Mesothelial cell of epicardium (in vitro differentiated cells): ENCODE measurements around the gene DCTPP1. TPM values are rescaled to one million over a fixed set of nuclear protein-coding genes. Genes with fewer than 3 reads are reported as not detected.

Experiments used
- DNase-seq, 2 experiments: peaks; one replicate each; pipeline ENCODE4 v3.0.0; 2021; ENCODE audit warnings: low spot score in 2 of 2; ENCODE audit not compliant: unreplicated experiment in 2 of 2
- H3K27ac Mint-ChIP-seq: 2 replicates; pipeline ENCODE4 v1.8.0; 2021; ENCODE audit warnings: mixed read lengths
- H3K27me3 Mint-ChIP-seq: 2 replicates; pipeline ENCODE4 v1.8.0; 2021; ENCODE audit warnings: low read depth, mixed read lengths
- H3K36me3 Mint-ChIP-seq: 2 replicates; pipeline ENCODE4 v1.8.0; 2021; ENCODE audit warnings: mixed read lengths
- H3K4me1 Mint-ChIP-seq: 2 replicates; pipeline ENCODE4 v1.8.0; 2021; ENCODE audit warnings: mixed read lengths
- H3K4me3 Mint-ChIP-seq: 2 replicates; pipeline ENCODE4 v1.8.0; 2021; ENCODE audit warnings: mild to moderate bottlenecking, moderate library complexity, mixed read lengths
- H3K9me3 Mint-ChIP-seq: 2 replicates; pipeline ENCODE4 v1.8.0; 2021; ENCODE audit warnings: mixed read lengths
- total RNA-seq: library from RNA; stranded (reverse); gene quantifications from 3 replicates; pipeline ENCODE4 v1.2.1, GENCODE V29; 2021
- TF ChIP-seq, protein P1 (sequence below): fragments of 200-600 bp; sonication (generic); IDR thresholded peaks from one replicate; pipeline ENCODE4 v1.5.0; 2021; ENCODE audit warnings: antibody characterized with exemption; ENCODE audit not compliant: unreplicated experiment

DCTPP1 gene
- total RNA-seq, 1 donor from 2014 or later: 33.1 TPM

DNA sequence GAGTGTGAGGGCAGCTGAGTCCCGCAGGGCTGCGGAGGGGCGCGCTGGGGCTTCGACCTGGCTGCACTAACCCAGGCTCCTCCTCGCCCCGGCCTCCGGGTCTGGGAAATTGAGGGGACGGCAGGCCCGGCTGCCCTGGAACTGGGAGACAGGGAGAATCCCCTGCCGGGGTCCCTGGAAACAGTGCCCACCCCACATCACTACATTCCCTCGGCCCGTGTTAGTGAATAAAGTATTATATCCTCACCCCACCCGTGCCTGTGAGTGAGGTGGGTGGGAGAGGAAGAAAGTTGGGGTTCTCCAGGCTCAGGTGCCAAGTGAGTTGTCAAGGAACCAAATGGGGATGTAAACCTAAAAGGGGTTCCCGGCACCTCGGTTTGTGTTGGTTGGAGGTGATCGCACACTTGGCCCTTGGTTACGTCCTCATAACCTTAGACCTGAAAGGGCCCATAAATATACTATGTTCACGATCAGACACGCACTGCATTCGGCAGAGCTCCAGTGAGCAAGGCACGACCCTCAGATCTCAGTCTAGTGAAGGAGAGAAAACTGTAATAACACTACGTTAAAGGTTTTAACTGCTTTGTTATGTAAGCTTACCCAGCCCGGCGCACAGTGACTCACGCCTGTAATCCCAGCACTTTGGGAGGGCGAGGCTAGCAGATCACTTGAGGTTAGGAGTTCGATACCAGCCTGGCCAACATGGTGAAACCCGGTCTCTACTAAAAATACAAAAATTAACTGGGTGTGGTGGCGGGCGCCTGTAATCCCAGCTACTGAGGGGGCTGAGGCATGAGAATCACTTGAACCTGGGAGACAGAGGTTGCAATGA, 11.3 kb downstream of the DCTPP1 start:
- H3K4me1 Mint-ChIP-seq: peaks cover 14% of the 10 kb centered on the region
- no peaks in the 10 kb centered on the region for H3K9me3 Mint-ChIP-seq
- H3K27me3 Mint-ChIP-seq: no peaks in the 10 kb centered on the region
- no peak overlapping the region for H3K27ac Mint-ChIP-seq
- no peak for DNase-seq
- TF ChIP-seq, protein P1, sequence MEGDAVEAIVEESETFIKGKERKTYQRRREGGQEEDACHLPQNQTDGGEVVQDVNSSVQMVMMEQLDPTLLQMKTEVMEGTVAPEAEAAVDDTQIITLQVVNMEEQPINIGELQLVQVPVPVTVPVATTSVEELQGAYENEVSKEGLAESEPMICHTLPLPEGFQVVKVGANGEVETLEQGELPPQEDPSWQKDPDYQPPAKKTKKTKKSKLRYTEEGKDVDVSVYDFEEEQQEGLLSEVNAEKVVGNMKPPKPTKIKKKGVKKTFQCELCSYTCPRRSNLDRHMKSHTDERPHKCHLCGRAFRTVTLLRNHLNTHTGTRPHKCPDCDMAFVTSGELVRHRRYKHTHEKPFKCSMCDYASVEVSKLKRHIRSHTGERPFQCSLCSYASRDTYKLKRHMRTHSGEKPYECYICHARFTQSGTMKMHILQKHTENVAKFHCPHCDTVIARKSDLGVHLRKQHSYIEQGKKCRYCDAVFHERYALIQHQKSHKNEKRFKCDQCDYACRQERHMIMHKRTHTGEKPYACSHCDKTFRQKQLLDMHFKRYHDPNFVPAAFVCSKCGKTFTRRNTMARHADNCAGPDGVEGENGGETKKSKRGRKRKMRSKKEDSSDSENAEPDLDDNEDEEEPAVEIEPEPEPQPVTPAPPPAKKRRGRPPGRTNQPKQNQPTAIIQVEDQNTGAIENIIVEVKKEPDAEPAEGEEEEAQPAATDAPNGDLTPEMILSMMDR: no peak
- H3K4me3 Mint-ChIP-seq: peak overlapping the region; percentile 43
- H3K36me3 Mint-ChIP-seq: peaks cover 19% of the 10 kb centered on the region

DNA sequence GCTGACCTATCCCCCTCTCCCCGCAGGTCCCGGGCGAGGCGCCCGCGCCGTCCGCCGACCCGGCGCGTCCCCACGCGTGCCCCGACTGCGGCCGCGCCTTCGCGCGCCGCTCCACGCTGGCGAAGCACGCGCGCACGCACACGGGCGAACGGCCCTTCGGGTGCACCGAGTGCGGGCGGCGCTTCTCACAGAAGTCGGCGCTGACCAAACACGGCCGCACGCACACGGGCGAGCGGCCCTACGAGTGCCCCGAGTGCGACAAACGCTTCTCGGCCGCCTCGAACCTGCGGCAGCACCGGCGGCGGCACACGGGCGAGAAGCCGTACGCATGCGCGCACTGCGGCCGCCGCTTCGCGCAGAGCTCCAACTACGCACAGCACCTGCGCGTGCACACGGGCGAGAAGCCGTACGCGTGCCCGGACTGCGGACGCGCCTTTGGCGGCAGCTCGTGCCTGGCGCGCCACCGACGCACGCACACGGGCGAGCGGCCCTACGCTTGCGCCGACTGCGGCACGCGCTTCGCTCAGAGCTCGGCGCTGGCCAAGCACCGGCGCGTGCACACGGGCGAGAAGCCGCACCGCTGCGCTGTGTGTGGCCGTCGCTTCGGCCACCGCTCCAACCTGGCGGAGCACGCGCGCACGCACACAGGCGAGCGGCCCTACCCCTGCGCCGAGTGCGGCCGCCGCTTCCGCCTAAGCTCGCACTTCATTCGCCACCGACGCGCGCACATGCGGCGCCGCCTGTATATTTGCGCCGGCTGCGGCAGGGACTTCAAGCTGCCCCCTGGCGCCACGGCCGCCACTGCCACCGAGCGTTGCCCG, 12.1 kb downstream of the DCTPP1 start:
- Mint-ChIP-seq H3K27me3 (no peaks in the 10 kb centered on the region), H3K4me1 (peaks cover 14% of the 10 kb centered on the region), H3K36me3 (peaks cover 17% of the 10 kb centered on the region), H3K27ac (no peak overlapping the region), H3K4me3 (peak overlapping the region; percentile 61), H3K9me3 (no peaks in the 10 kb centered on the region)
- peak; percentile 70 to 81 for DNase-seq
- TF ChIP-seq, protein P1: no peak

DNA sequence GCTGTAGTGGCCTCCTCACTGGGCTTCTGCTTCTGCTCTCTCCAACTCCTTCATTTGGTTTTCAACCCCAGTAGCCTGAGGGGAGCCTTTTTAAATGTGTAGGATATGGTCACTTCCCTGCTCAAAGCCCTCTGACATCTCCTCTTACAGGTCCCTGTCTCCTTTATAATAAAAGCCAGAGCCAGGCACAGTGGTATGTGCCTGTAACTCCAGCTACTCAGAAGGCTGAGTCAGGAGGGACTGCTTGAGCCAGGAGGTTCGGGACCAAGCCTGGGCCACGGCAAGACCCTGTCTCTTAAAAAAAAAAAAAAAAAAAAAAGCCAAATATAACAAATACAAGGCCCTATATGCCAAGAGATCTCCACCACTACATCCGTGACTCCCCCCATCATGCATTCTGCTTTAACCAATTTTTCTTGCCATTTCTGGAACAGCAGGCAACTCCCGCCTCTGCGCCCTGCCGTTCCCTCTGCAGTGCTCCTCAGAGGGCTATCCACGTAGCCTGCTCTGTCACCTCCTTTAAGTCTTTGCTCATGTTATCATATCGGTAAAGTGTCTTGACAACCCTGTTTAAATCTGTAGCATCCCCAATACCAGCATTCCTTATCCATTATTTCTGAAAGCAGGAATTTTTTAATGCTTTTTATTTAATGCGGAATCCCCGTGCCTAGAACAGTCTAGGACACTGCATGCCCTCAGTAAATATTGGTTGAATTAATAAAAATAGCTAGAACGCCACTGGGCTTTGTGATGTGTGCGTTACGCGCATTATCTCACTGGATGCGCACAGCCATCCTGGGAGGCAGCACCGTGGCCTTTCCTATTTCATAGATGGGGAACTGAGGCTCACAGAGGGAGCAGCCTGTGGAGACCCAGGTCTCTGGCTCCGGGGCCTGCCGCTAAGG, 13.0 kb downstream of the DCTPP1 start:
- peaks cover 18% of the 10 kb centered on the region for H3K36me3 Mint-ChIP-seq
- no peak overlapping the region for H3K27ac Mint-ChIP-seq
- H3K4me1 Mint-ChIP-seq: peaks cover 14% of the 10 kb centered on the region
- no peaks in the 10 kb centered on the region for H3K27me3 Mint-ChIP-seq
- no peaks in the 10 kb centered on the region for H3K9me3 Mint-ChIP-seq
- TF ChIP-seq, protein P1: no peak
- DNase-seq: no peak
- H3K4me3 Mint-ChIP-seq: peak overlapping the region; percentile 57

DNA sequence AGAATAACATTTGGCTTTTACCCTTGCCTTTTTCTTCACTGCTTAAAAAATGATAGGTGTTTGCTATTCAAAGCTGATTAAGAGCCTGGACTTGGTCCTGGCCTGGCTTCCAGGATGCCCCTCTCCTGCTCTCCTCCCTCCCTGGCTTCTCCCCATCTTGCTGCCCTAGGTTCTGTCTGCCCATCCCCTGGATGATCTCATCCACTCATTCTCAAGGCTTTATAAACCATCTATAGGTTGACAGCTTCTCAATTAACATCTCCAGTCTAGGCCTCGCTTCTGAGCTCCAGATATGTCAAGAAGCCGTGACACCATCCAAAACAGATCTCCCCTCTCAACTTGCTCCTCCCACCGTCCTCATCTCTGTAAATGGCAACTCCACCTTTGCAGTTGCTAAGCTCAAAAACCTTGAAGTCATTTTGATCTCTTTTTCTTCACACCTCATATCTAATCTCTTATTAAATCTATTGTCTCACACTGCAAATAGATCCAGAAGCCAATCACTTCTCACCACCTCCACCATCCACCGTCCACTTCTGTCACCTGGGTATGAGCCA, 13.7 kb downstream of the DCTPP1 start:
- peaks cover 14% of the 10 kb centered on the region for H3K4me1 Mint-ChIP-seq
- no peaks in the 10 kb centered on the region for H3K27me3 Mint-ChIP-seq
- TF ChIP-seq, protein P1: no peak
- peaks cover 14% of the 10 kb centered on the region for H3K36me3 Mint-ChIP-seq
- no peak overlapping the region for H3K4me3 Mint-ChIP-seq
- no peak overlapping the region for H3K27ac Mint-ChIP-seq
- H3K9me3 Mint-ChIP-seq: no peaks in the 10 kb centered on the region
- DNase-seq: no peak

DNA sequence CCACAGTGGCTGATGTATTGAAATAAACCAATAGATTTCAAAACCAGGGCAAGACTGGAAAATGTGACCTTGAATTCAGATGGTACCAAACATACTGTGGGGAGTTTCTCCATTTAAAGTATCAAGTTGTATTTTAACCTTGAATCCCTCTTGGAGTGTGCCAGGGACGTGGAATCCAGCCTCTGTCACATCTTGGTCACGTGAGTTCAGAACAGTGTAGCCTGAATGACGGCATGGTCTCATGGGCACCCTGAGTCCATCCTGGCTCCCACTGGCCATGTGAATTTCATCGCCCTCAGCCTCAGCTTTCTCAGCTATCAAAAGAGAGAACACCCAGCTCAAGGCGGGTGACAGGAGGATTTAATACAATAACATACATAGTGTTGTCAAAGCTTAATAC, 15.7 kb downstream of the DCTPP1 start:
- Mint-ChIP-seq H3K4me1 (peaks cover 17% of the 10 kb centered on the region), H3K4me3 (no peak overlapping the region), H3K27me3 (no peaks in the 10 kb centered on the region), H3K36me3 (peaks cover 6% of the 10 kb centered on the region), H3K9me3 (no peaks in the 10 kb centered on the region), H3K27ac (no peak overlapping the region)
- no peak for DNase-seq
- TF ChIP-seq, protein P1: no peak
